GM21526 (cell line): ENCODE data around the gene SLC19A1.

Source experiments
- ATAC-seq: cut with Tn5 transposase; IDR thresholded peaks from one replicate; pipeline ENCODE4 v1.9.1; 2021; ENCODE audit warnings: moderate library complexity; ENCODE audit not compliant: unreplicated experiment, low FRiP score

SLC19A1 gene

GRCh38 chr21:45546636-45547544 is 4.7 kb upstream of the SLC19A1 start:
- no peak for ATAC-seq

GRCh38 chr21:45545691-45546531 is 3.7 kb upstream of the SLC19A1 start:
- no peak for ATAC-seq

- no peak for ATAC-seq
Measured at GRCh38 chr21:45545236-45545570, 3.0 kb upstream of the SLC19A1 start.

- no peak for ATAC-seq
Measured at GRCh38 chr21:45544449-45545235, 2.4 kb upstream of the SLC19A1 start.

GRCh38 chr21:45543710-45544448 is 1.6 kb upstream of the SLC19A1 start:
- no peak for ATAC-seq

GRCh38 chr21:45543371-45543709 is 1.1 kb upstream of the SLC19A1 start:
- ATAC-seq: no peak

GRCh38 chr21:45542667-45543370 is 579 bp upstream of the SLC19A1 start:
- ATAC-seq: no peak

- ATAC-seq: no peak
Measured at GRCh38 chr21:45541221-45542039, 810 bp downstream of the SLC19A1 start.

GRCh38 chr21:45540601-45540970 is 1.7 kb downstream of the SLC19A1 start:
- ATAC-seq: no peak

GRCh38 chr21:45539796-45540600 is 2.2 kb downstream of the SLC19A1 start:
- ATAC-seq: no peak

GRCh38 chr21:45539046-45539795 is 3.0 kb downstream of the SLC19A1 start:
- no peak for ATAC-seq

- ATAC-seq: no peak
Measured at GRCh38 chr21:45538381-45539045, 3.7 kb downstream of the SLC19A1 start.

- ATAC-seq: no peak
Measured at GRCh38 chr21:45537746-45538291, 4.4 kb downstream of the SLC19A1 start.

GRCh38 chr21:45537111-45537745 is 5.0 kb downstream of the SLC19A1 start:
- ATAC-seq: no peak

GRCh38 chr21:45536301-45537081 is 5.7 kb downstream of the SLC19A1 start:
- ATAC-seq: no peak
